RWPE1 (cell line): ENCODE measurements around the gene IGLL5.

ENCODE experiments used
- CTCF ChIA-PET: fragments of 350-600 bp; sonication (Branson Sonifier 250); formaldehyde crosslinking; extraction: SDS; loops from one replicate; lab custom pipeline; 2021; lab: Yijun Ruan, JAX
- POLR2A ChIA-PET: fragments of 400-600 bp; formaldehyde crosslinking; extraction: SDS; loops from one replicate; lab custom pipeline; 2020; ENCODE audit warnings: antibody characterized with exemption; ENCODE audit not compliant: low non-redundant PET; lab: Yijun Ruan, JAX
- DNase-seq: peaks from one replicate; pipeline ENCODE4 v3.0.0; 2012; ENCODE audit warnings: low spot score
- H3K27ac ChIP-seq: fragments of 450-650 bp; 2 replicates; pipeline ENCODE4 v1.5.1; 2017
- CTCF ChIP-seq: fragments of 450-650 bp; conservative IDR thresholded peaks from 2 replicates; pipeline ENCODE4 v1.5.1; 2017; ENCODE audit warnings: low read depth, mild to moderate bottlenecking

Gene IGLL5

DNA sequence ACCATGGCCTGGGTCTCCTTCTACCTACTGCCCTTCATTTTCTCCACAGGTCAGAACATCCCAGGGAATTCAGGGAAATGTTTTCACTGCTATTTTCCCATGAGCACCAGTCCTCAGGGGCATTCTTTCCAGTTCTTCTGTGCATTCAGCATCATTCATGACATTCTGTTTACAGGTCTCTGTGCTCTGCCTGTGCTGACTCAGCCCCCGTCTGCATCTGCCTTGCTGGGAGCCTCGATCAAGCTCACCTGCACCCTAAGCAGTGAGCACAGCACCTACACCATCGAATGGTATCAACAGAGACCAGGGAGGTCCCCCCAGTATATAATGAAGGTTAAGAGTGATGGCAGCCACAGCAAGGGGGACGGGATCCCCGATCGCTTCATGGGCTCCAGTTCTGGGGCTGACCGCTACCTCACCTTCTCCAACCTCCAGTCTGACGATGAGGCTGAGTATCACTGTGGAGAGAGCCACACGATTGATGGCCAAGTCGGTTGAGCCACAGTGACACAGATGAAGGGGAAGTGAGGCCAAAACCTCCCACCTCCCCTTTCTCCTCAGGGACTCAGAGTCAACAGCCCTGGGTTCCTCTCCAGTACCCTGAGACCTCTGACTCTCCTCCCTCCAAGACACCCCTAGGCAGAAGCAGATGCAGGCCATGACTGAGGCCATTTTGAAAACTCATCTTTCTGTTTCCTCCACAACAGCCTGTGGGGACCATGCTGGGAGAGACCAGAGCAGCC is 15.9 kb upstream of the IGLL5 start:
- DNase-seq = no peak
- no peak overlapping the region for H3K27ac ChIP-seq
- no peak for TF ChIP-seq CTCF
- ChIA-PET CTCF (no interaction called here), POLR2A (no interaction called here)

GRCh38 chr22:22872722-22873708 is 14.6 kb upstream of the IGLL5 start:
- no peak overlapping the region for H3K27ac ChIP-seq
- ChIA-PET CTCF (no interaction called here), POLR2A (interaction anchor here (0.6 kb wide), 1 partner anchor 748 kb away, joined by 3 read pairs; no protein-coding TSS in a partner anchor)
- no peak for DNase-seq
- no peak for TF ChIP-seq CTCF

GRCh38 chr22:22877523-22878210 is 9.9 kb upstream of the IGLL5 start:
- peak; percentile 30 for DNase-seq
- ChIA-PET POLR2A (interaction anchor here (0.6 kb wide), 1 partner anchor 56 kb away, joined by 3 read pairs; no protein-coding TSS in a partner anchor), CTCF (interaction anchor here (0.6 kb wide), 2 partner anchors 166 to 551 kb away, joined by 3 to 4 read pairs; no protein-coding TSS in a partner anchor)
- no peak overlapping the region for H3K27ac ChIP-seq
- peak; percentile 73 for TF ChIP-seq CTCF

GRCh38 chr22:22878211-22878570 is 9.4 kb upstream of the IGLL5 start:
- H3K27ac ChIP-seq = no peak overlapping the region
- ChIA-PET CTCF (no interaction called here), POLR2A (interaction anchor here (0.6 kb wide), 1 partner anchor 57 kb away, joined by 3 read pairs; no protein-coding TSS in a partner anchor)
- no peak for DNase-seq
- no peak for TF ChIP-seq CTCF

DNA sequence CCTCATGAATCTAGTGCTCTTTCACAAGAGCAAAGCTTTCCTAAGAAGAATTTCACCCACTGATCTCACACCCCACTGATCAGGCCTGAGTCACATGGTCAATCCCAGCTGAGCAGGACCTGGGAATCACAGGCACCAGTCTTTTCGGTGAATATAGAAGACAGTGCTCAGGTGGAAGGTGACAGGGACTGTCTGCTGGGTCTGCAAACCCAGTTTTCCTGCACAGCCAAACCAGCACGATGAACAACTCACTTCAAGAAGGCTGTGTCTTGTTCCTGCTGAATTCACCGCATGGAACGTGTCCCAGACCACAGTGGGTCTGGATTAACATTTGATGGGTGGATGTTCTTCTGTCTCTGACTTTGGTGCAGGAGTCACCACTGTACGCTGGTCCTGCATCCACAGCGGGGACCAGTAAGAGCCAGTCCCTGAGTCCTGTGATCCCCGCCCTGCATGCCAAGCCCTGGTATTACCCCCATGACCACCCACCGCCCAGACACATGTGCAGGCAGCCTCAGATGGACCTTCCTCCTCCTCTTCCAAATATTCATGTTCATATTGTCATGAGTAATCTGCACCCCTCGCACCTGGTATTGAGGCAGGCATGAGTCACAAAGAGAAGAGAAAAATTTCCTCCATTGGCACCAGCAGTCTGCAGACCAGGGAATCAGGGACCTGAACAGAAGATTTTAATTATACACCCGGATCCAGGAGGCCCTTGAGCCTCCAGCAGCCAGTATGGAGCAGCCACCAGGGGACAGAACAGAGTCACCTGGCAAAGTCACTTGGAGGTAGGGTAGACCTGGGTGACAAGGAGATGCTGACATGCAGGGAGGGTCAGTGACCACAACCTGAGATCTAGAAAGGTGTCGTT is 8.6 kb upstream of the IGLL5 start:
- ChIA-PET POLR2A (no interaction called here), CTCF (no interaction called here)
- no peak for TF ChIP-seq CTCF
- DNase-seq = no peak
- H3K27ac ChIP-seq = no peak overlapping the region
